HUDEP-2 (cell line): Measurements from ENCODE around the gene NHERF2.
"Not testable (repeated sequence)": the region's sequence is repeated elsewhere in the genome, so short reads cannot be mapped to it uniquely, and the experiment has no call there.

Source experiments
- DNase-seq, 76 experiments: peaks; one replicate each; lab custom pipeline; 2025; ENCODE audit not compliant: unreplicated experiment in 76 of 76; lab: John Stamatoyannopoulos, UW

NHERF2 gene

DNA sequence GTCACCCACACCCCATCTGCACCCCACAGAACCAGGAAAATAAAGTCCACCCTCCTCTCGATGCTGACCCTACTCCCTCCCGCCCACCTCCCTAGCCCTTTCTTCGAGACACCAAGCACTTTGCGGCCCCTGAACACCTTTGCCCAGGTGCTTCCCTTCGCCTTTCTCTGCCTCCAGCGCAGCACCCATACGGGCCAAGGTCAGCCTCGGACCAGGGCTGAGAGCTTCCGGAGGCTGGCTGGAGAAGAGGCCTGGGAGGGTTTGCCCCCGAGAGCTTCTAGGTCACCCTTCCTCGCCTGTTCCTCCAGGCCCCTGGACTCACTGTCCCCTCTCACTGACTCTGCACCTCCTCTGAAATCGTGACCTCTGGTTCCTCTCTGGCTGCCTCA is 2.7 kb upstream of the NHERF2 start:
- DNase-seq = no peak

DNA sequence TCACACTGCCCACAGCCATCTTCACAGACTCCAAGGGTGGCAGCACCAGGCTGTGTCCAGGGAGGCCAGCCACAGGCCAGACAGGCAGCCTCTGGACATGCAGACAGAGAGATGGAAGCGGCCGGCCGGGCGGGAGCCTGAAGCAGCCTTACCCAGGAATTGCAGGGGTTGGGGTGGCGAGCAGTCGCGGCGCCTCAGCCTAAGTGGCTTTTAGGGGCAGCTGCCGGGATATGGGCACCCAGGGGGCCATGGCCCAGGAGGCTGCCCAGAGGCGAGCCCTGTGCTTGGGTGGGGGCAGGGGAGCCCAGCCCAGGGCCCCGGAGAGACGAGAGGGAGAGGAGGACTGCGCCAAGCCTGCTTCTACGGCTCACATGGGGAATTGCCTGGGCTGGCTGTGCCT is 1.5 kb upstream of the NHERF2 start:
- no peak for DNase-seq

DNA sequence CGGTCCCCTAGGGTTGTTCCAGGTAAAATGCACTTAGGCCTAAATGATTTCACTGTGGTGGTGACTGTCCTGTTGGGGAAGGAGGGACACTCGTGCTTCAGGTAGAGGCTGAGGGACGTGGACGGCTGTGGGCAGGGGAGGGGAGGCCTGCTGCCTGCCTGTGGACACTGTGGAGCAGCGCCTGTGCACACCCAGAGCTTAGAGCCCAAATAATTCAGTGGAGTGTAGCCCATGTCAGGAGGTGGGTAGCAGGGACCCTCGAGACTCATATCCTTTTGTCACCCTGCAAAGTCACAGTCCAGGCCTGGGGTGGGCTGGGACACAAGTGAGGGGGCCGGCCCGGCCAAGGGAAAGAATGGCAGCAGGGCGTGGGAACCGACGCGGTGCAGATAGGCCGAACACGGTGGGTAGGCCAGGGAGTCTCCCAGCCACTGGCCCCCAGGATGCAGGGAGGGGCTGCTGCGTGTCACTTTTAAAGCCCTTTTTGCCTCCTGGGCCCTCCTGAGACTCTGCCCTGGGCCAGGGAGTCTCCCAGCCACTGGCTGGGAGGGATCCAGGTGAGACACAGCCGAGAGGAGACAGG is 733 bp upstream of the NHERF2 start:
- DNase-seq = no peak

DNA sequence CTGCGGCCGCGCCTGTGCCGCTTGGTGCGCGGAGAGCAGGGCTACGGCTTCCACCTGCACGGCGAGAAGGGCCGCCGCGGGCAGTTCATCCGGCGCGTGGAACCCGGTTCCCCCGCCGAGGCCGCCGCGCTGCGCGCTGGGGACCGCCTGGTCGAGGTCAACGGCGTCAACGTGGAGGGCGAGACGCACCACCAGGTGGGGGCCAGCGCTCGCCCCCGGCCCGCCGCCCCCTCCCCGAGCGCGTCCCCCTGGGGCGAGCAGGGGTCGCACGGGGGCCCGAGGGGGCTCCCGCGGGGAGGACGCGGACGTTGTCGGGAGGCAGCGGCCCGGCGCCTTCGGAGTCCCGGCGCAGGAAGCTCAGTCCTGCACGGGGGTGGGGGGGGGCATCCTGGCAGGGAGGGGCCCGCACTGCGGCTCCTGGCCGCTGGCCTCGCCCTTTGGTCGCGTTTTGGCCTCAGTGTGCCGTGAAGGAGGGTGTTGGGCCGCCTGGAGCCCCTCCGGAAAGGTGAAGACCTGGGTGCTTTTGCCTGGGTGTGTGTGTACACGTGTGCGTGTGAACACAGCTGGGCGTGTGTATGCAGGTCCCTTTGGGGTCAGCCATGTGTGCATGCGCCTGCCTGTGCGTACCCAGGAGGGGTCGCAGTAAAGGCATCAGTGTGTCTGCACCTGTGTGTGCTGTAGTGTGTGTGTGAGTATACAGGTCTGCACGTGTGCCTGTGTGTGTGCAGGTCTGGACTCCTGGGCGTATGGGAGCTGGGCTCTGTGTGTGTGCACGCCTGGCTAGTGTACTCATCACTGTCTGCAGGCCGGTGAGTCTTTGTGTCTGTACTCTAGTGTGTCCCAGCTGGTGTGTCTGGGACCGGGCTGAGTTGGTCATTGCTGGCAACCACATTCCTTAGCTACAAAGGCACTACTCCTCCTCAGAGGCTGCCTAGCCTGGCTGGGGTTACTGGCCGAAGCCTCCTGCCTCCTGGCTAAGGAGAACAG is 615 bp downstream of the NHERF2 start:
- DNase-seq = peak in 1 of 76 experiments; percentile 15

DNA sequence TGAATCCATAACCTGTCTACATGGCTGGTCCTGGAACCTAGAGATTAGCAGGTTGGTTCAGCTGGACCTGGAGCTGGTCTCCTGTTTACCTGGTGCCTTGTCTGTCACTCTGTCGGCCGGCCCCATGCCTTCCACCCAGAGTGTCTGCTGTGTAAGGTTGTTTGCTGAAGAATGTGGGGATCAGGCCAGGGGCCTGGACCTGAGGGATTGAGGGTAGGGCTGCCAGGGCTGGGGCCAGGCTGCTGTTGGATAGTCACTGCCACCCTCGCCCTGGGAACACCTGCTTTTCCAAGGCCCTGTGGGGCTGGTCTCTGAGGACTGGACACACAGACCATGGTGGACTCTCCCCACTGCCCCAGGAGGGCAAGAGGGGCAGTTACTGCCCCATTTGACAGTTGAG is 1.4 kb downstream of the NHERF2 start:
- DNase-seq = no peak

DNA sequence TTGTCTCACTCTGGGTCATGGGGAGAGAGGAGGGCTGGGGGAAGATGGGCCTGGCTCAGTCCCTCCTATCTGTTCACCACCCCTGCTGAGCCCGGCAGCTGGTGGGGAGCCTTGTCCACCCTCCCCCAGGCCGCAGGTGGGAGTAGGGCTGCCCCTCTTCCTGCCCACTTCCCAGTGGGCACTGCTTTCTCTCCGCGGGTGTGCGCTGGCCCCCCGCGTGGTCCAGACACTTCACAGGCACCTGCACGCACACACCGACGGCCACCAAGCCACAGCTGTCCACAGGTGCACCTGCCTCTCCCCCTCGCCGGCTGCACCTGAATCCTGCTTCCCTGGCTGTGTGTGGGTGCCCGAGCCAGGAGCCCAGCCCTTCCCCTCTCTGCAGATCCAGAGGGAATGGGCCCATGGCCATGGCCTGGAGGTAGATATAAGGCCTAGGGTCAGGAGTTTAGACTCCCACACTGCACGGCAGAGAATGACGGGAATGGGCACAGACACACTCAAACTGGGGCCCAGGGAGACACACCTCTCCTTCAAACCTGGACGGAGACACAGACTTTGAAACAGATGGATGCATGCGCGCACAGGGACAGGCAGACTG is 2.0 kb downstream of the NHERF2 start:
- no peak for DNase-seq

DNA sequence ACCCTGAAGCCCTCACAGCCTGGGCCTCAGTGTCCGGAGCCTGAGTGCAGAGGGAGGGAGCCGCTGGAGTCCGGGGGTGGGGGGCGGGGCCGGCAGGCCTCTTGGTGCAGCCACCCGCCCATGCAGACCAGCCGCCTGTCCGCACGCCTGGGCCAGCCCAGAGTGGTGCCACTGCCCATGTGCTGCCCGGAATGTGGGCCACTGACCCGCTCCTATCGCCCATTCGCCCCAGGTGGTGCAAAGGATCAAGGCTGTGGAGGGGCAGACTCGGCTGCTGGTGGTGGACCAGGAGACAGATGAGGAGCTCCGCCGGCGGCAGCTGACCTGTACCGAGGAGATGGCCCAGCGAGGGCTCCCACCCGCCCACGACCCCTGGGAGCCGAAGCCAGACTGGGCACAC is 2.6 kb downstream of the NHERF2 start:
- DNase-seq = no peak

DNA sequence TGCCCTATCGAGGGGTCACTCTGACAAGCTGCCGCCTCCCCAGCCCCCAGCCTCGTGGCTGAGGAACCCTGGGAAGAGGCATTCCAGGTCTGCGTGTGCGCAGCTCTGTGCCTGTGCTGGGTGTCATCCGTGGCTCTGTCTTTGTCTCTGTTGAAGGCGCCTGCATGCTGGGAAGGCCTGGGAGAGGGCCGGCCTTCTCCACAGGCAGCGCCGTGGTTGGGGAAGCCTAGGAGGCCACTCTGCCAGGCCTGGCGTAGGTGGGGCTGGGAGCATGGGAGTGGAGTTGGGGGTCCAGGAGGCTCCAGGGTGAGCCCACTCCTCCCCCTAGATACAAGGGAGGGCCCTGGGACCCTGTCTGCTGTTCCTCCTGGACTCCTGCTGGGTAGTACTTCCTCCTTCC is 3.3 kb downstream of the NHERF2 start:
- no peak for DNase-seq

DNA sequence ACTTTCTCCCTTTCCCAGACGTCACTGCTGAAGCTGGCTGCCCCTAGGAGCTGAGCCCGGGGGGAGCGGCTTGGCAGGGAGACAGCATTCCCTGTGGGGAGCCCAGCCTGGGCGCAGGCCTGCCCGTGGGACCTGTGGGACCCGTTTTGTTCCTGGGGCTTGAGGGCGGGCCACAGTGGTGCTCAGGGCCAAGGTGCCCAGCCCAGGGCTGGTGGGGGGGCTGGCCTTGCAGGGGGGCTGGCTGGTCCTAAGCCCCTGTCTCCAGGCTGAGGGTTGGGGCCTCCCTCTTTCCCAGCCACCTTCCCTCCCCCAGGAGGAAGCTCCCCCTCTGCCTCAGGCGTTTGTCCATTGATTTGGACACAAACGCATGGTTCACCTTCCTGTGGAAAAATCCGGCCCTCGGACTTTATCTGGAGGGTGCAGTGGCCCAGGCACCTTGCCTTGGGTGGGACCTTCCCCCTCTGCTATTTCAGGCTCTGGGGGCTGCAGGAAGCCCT is 4.4 kb downstream of the NHERF2 start:
- DNase-seq = no peak

DNA sequence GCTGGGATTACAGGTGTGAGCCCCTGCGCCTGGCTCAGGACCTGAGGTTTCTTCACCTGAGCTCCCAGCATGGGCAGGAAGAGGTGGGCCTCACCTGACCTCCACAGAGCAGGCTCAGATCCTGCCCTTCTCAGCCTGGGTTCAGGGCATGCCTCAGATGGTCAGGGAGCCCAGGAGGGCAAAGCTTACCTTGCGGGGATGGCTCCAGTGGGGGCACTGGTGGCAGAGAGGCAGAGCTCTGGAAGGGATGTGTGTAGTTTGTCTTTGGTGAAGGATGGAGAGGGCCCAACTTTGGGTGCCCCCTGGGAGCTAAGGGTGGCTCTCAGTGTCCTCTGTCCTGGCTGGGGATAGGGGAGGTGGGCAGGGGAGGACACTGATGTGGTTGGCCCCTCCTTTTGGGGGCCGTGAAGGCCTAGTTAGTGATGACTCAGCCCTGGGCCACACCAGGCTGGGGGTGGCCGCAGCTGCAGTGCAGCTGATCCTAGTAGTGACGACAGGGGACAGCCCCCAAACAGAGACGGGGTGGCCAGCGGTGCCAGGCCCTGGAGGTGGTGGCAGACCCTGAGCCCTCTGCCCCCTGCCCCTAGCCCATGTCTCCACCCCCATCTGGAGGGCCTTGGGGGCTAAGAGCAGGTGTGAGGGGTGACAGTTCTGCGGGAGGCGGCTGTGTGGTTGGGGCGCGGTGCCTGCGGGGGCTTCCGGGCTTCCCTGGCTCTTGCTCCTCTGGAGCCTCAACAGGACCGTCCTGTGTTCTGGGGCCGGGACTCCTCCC is 5.8 kb downstream of the NHERF2 start:
- DNase-seq = no peak

DNA sequence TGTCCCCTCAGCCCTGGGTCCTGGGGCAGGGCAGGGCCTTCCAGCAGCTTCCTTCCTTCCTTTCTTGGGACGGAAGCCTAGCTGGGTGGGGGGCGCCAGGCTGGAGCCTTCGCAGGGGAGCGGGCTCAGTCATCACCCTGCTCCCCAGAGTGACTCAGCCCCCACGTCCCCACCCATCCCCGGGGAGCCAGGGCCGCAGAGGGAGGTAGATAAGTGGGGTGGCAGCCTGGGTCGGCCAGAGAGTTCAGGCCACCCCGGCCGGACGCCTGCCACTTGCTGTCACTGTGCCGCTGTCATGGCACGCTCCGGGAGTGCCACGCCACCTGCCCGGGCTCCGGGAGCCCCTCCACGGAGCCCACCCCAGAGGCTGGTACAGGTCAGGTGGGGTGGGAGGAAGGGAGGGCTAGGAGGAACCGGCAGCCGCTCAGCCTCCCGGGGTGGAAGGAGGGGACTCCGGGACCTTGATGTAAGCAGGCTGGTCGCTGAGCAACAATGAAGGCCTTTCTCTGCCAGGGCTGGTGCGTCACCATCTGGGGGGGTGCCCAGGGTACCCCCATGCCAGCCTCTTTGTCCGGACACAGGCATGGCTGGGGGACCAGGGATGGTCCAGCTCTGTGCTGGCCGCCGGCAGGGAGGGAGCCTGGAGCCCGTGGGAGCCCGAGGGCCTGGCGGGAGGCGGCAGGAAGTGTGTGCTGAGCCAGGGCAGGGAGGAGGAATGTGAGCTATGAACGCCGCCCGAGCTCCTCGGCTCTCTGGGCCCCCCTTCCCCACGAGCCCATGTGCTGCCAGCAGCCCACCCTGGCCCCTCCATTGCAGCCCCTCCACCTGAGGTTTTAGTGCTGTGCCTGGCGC is 6.6 kb downstream of the NHERF2 start:
- no peak for DNase-seq

GRCh38 chr16:2033909-2034695 is 7.4 kb downstream of the NHERF2 start:
- DNase-seq = not testable (repeated sequence)

GRCh38 chr16:2034696-2035430 is 8.2 kb downstream of the NHERF2 start:
- DNase-seq = no peak

DNA sequence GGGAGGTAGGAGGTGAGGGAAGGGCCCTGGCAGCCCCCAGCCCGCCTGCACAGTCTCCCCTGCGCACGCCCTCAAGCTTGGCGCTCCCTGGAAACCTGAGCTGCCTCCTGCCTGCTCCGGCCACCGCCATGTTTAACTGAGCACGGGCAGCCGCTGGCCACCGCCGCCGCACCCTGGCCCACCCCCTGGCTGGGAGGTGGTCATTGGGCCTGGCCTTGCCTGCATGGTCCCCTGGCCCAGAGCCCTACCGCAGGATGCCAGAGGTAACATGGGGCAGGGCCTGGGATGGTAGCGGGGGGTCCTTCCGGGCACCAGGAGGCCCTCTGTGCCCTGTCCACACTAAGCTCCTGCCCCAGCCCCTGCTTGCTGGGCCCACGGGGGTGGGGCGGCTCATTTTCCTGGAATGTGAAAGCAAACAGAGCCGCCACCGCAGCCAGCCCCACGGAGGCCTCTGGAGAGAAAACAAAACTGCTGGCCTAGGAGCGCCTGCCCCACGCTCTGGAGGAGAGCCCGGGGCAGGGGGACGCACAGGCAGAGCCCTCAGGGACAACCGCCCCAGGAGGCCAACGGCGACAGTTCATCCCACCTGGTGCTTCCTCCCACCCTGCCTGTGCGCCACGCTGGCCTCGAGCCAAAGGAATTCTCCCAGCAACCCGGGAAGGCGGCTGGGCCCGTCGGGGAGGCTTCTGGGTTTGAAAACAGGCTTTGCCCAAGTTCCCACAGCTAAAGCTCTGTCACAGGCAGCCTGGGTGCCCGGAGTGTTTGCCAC is 8.9 kb downstream of the NHERF2 start:
- DNase-seq = no peak

- DNase-seq = no peak
Measured at GRCh38 chr16:2036200-2036966, 9.7 kb downstream of the NHERF2 start.

GRCh38 chr16:2037115-2037514 is 10.4 kb downstream of the NHERF2 start:
- DNase-seq = no peak
